ENCODE results near the gene INIP. TPM values are rescaled to one million over a fixed set of nuclear protein-coding genes. Genes with fewer than 3 reads are reported as not detected.

INIP gene
- total and polyA plus RNA-seq, 9 of the 15 experiments (the other 6 are each of a cell fraction or from before 2014, with no cell fraction given) = 11.9 to 87.9 (median 37.3) TPM

DNA sequence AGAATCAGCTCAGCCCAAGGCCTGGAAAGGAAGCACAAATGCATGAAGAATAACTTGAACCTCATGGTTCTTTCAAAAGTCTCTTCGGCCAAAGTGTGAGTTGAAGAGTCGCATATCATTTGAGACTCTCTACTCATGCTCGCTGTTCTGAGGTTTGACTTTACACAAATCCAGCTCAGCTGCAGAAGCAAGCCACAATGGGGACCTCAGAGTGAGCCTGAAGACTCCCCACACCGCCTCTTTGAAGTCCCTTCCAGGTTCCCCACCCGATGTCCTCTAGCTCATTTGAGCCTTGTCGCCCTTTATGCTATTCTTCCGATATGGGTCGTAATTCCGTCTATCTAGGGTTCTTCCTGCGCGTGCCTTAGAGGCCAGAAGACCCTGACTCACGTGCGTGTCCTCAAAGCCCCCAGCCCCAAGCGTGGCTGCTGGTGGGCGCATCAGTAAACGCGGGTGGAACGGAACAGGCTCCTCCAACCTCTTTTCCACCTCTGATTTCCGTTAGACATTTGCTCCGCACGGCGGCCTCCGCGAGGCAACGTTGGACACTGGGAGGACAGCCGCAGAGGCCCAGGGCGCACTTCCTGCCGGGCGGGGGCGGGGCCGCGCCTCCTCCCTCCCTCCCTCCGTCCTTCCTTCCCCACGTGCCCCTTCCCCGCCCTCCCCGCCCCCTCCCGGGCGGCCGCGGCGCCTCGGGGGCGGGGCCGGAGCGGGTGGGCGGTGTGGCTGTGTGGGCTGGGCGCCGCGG, 32.3 kb upstream of the INIP start, which contains the start of gene SNX30 (continued):
- no peak; the same call in 1 of the 2 replicates for TF ChIP-seq RB1 (IDR thresholded peaks at IDR 0.05; ENCODE audit: low read depth)
- TF ChIP-seq ZNF77 (CRISPR knock-in tag; IDR thresholded peaks at IDR 0.05) = no peak
- TF ChIP-seq NFIC (IDR thresholded peaks at IDR 0.05) = 0 out of 2 replicates have a peak, but pooled peaks have one; percentile 13
- no peak for TF ChIP-seq ILK (tag; IDR thresholded peaks at IDR 0.05; ENCODE audit: borderline replicate concordance, low read depth)
- no peak for TF ChIP-seq CREBBP (IDR thresholded peaks at IDR 0.05; ENCODE audit: low read depth, low read length)
- TF ChIP-seq NCOA1 (IDR thresholded peaks at IDR 0.05; ENCODE audit: low read depth) = no peak
- TF ChIP-seq SMAD2 (IDR thresholded peaks at IDR 0.05; ENCODE audit: low read depth, low read length) = no peak
- no peak for TF ChIP-seq ZMIZ1 (IDR thresholded peaks at IDR 0.05; ENCODE audit: low read depth in 2 of 2, low read length in 2 of 2)
- TF ChIP-seq ATF1 (CRISPR knock-in tag; IDR thresholded peaks at IDR 0.05) = no peak
- TF ChIP-seq ATF1 (tag; IDR thresholded peaks at IDR 0.05) = peak; percentile 60
- TF ChIP-seq MEF2D (tag; conservative IDR thresholded peaks at IDR 0.05; ENCODE audit: low read depth) = no peak
- no peak for TF ChIP-seq TRIM25 (IDR thresholded peaks at IDR 0.05; ENCODE audit: borderline replicate concordance)
- no peak for TF ChIP-seq KLF10 (CRISPR knock-in tag; IDR thresholded peaks at IDR 0.05)
- TF ChIP-seq PHB (CRISPR knock-in tag; IDR thresholded peaks at IDR 0.05) = no peak
- no peak for TF ChIP-seq ILF3 (IDR thresholded peaks at IDR 0.05; ENCODE audit: borderline replicate concordance)
- TF ChIP-seq SOX6 (IDR thresholded peaks at IDR 0.05) = peak; percentile 39; the same call in 1 of the 2 replicates
- TF ChIP-seq, protein P1, sequence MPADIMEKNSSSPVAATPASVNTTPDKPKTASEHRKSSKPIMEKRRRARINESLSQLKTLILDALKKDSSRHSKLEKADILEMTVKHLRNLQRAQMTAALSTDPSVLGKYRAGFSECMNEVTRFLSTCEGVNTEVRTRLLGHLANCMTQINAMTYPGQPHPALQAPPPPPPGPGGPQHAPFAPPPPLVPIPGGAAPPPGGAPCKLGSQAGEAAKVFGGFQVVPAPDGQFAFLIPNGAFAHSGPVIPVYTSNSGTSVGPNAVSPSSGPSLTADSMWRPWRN (IDR thresholded peaks at IDR 0.05; ENCODE audit: low read depth) = no peak
- TF ChIP-seq, protein P2, sequence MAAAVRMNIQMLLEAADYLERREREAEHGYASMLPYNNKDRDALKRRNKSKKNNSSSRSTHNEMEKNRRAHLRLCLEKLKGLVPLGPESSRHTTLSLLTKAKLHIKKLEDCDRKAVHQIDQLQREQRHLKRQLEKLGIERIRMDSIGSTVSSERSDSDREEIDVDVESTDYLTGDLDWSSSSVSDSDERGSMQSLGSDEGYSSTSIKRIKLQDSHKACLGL (CRISPR knock-in tag; IDR thresholded peaks at IDR 0.05; ENCODE audit: borderline replicate concordance, poor library complexity, severe bottlenecking) = no peak
- TF ChIP-seq NCOA6 (IDR thresholded peaks at IDR 0.05) = no peak
- TF ChIP-seq, protein P3, sequence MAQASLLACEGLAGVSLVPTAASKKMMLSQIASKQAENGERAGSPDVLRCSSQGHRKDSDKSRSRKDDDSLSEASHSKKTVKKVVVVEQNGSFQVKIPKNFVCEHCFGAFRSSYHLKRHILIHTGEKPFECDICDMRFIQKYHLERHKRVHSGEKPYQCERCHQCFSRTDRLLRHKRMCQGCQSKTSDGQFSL (CRISPR knock-in tag; IDR thresholded peaks at IDR 0.05) = no peak
- TF ChIP-seq, protein P3 (tag; IDR thresholded peaks at IDR 0.05) = no peak
- no peak for TF ChIP-seq RUNX1 (IDR thresholded peaks at IDR 0.05; ENCODE audit: low read depth)
